Measurements from ENCODE around the gene FAM149B1.
"Not testable (repeated sequence)": the region's sequence is repeated elsewhere in the genome, so short reads cannot be mapped to it uniquely, and the experiment has no call there.

FAM149B1 gene

DNA sequence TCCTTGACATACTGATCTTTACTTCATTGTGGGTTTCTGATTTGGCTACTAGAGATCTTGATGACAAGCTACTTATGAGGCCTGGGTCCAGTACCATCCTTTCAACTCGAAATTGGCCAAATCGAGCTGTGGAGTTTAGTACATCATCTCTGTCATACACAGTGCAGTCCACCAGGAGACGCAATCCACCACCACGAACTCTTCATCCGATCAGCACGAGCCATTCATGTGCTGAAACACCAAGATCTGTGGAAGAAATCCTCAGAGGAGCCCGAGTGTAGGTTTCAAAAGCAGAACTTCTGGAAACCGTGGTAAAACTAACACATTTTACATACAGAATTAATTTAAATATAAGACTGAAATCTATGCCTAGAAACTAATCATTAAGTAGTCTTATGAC lies 65.0 kb downstream of the FAM149B1 start:
- DNase-seq (ENCODE audit: low read depth, low spot score) = no peak

GRCh38 chr10:73233883-73234282 lies 66.0 kb downstream of the FAM149B1 start:
- DNase-seq (ENCODE audit: low read depth, low spot score) = no peak

DNA sequence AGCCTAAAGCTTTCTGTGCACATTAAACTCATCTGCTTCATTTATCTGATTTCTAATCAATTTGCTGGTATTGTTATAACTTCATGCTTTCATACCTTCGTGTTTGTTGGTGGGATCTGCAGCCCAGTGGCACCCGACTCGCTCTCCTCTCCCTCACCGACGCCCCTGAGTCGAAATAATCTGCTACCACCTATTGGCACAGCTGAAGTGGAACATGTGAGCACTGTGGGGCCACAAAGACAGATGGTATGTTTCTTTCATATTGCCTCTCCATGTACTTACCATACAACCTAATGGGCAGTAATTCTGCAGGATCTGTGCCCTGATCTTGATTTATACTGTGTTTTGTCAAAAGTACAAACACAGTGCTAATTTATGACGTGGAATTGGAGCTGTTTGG lies 66.8 kb downstream of the FAM149B1 start:
- DNase-seq (ENCODE audit: low read depth, low spot score) = no peak

DNA sequence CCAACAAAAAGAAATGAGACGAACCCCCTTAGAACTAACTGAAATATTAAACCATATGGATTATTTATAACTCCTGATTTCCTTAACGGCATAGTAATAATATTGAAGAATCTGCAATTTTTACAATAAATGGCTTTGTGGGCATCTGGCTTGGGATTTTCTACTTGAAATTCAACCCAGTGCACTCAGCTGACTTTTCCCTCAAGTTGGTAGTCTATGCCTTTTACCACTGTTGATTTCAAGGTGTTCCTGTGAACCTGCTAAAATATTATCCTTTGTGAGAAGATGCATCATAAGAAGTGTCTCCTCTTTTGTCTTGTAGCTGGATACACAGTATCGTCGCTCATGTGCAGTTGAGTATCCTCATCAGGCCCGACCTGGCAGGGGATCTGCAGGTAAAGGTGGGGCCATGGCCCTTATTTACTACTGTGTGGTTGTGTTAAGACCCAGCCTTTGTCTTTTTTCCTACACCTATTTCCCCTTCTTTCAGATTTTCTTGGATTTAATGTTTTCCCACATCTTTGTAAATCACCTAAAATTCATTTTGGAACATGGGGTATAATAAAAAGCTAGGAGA lies 71.2 kb downstream of the FAM149B1 start:
- DNase-seq (ENCODE audit: low read depth, low spot score) = no peak

DNA sequence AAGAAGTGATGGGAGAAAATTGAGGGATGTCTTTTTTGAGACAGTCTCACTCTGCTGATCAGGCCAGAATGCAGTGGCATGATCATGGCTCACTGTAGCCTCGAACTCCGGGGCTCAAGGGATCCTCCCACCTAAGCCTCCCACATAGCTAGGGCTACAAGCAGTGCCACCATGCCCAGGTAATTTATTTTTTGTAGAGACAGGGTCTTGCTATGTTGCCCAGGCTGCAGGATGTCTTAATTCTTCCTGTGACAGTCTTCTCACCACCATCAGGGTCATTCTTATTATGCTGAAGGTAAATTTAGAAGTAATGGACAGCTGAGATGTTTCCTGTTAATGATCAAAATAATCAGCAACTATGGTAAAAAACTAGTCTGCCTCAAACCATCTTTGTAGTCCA lies 72.0 kb downstream of the FAM149B1 start:
- no peak for DNase-seq (ENCODE audit: low read depth, low spot score)

DNA sequence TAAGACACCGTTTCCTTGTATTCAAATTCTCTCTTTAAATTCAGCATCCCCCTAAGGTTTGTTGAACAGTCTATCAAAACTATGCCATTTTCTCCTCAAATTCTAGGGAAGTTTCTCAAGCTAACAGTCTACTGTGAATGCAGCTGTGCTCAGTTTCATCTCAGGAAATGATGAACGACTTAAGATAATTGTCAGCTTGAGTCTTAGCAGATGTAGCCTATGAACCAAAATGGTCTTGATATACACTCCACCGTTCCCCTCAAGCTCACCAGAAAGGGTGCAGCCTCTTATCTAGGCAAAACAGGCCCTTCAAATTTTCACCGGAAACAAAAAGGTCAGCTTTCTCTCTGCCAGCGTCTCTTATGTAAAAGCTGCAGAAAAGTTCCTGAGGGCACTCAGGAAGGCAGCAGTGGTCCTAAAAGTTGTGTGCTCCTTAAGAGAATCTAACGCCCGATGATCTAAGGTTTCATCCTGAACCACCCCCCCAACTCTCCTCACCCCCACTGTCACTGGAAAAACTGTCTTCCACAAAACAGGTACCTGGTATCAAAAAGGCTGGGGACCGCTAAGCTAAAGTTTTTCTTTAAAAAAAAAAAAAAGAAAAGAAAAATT lies 77.1 kb downstream of the FAM149B1 start:
- no peak for DNase-seq (ENCODE audit: low read depth, low spot score)

DNA sequence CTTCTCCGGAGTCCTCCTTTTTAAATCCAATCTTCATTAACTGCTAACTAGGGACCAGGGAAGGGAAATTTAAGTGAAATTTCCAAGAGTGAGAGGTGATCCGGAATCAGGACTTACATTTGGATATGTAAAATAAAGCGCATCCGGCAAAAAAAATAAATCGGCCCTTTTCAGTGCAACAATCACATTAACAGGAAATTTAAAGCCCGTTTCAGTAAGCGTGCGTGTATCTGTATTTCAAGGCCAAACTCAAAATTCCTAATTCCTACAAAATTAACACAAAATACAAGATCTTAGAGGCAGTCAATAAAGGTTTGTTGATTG lies 78.4 kb downstream of the FAM149B1 start:
- DNase-seq (ENCODE audit: low read depth, low spot score) = peak; percentile 20

- DNase-seq (ENCODE audit: low read depth, low spot score) = peak; percentile 98
Measured at GRCh38 chr10:73246646-73247508, 79.0 kb downstream of the FAM149B1 start, which contains the start of gene DNAJC9. Gene DNAJC9 (minus strand): TSS chr10:73247255. CDS start chr10:73247189, 66 bp downstream.

DNA sequence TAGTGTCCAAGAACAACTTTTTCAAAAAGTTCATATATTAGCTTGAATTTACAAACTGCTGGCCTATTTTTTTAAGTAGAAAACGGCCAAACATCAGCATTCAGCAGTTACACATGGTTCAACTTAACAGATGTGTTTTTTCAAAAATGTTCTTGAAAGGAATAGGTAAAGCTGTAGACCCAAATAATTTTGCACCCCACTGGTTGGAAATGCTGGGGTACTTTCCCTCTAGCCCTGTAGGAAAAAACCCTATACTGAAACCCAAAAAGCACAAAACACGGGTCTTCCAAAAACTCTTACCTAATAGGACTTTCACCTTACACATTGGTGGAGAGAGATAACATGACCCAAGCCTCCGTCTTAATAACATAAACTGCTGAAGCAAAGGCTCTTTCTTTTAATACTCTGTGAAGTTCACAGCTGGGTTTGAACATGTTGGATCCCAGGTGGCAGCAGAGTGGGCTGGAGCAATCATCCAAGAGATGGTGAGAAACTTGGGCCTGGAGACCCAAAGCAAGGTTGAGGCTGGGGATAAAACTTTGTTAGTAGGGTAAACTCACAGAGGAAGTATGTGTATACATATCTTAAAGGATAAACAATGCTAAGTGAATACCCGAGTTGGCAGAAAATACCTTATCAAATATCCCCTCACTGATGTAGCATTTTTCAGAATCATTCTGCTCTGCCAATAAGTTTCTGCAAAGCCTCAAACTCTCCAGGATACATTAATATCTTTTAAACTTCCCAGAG lies 79.8 kb downstream of the FAM149B1 start:
- DNase-seq (ENCODE audit: low read depth, low spot score) = no peak

- no peak for DNase-seq (ENCODE audit: low read depth, low spot score)
Measured at GRCh38 chr10:73248259-73248724, 80.4 kb downstream of the FAM149B1 start.

- peak; percentile 23 for DNase-seq (ENCODE audit: low read depth, low spot score)
Measured at GRCh38 chr10:73251683-73252444, 83.9 kb downstream of the FAM149B1 start.

DNA sequence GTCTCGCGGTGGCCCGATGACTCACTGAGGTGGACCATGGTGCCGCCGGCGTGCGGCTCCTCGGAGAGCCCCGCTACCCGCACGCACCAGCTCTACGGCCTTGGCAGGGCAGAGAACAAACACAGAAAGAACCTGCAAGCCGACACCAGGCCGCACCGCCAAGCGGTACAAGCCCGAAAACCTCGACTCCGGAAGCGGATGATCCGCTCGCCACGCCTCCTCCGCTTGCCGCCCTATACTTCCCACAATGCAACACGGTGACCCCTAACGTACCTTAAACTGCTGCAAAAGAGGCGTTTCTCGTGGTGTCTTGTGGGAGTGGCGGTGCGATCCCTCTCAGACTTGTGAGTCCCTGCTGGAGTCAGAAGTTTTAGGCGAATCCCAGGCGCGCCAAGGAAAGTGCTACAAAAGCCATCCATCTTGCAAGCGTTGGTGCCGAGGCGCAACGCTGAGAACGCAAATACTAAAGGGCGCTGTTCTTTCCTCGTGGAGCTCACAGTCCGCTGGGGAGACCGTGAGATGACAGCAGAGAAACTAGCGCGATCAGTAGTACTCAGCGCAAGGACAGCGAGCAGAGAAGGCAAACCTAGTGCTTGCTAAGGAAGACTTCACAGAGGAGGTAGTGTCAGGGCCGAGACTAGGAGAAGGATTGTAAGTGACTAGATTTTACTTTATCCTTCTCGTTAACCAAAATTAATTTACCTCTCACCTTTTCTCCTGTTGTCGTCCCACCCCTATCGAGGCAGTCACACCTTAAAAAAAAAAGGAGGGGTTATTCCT lies 84.7 kb downstream of the FAM149B1 start, which contains the start of gene MRPS16:
Gene MRPS16 (minus strand): TSS at position 200 of the 780 bp plus-strand sequence. CDS start 162 bp downstream, at position 38.
- peak; percentile 97 for DNase-seq (ENCODE audit: low read depth, low spot score)

DNA sequence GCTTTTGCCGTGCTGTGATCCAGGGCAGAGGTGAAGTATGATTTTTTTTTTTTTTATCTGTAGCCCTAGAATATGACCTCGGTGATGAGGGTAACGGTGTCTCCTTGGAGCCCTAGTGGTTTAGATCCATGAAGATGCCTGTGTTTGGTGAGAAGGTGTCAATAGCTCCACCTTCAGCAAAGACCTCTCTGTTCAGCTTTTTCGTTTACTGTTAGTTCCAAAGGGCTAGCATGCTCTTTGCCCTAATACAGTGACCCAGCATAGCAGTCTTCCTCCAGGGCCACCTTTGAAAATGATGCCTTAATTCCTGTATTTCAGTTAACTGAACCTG lies 85.3 kb downstream of the FAM149B1 start:
- DNase-seq (ENCODE audit: low read depth, low spot score) = no peak

GRCh38 chr10:73258612-73259011 lies 90.7 kb downstream of the FAM149B1 start:
- DNase-seq (ENCODE audit: low read depth, low spot score) = not testable (repeated sequence)

- no peak for DNase-seq (ENCODE audit: low read depth, low spot score)
Measured at GRCh38 chr10:73261362-73261995, 93.6 kb downstream of the FAM149B1 start.

GRCh38 chr10:73262105-73262730 lies 94.3 kb downstream of the FAM149B1 start:
- DNase-seq (ENCODE audit: low read depth, low spot score) = peak; percentile 51

- DNase-seq (ENCODE audit: low read depth, low spot score) = no peak
Measured at GRCh38 chr10:73262880-73263555, 95.1 kb downstream of the FAM149B1 start.

- peak; percentile 33 for DNase-seq (ENCODE audit: low read depth, low spot score)
Measured at GRCh38 chr10:73263693-73264347, 95.9 kb downstream of the FAM149B1 start.
